DOHH2 (cell line): ENCODE data around the gene CTRL.

Experiments used
- EZH2phosphoT487 ChIP-seq: fragments of 200-600 bp; sonication (generic); IDR thresholded peaks from 2 replicates; pipeline ENCODE4 v1.6.1; 2017; ENCODE audit warnings: borderline replicate concordance, mild to moderate bottlenecking, antibody characterized with exemption, low read length, moderate library complexity, mixed read lengths
- TF ChIP-seq, protein P1 (sequence below): fragments of 200-600 bp; sonication (generic); IDR thresholded peaks from one replicate; pipeline ENCODE4 v1.5.1; 2014; ENCODE audit warnings: antibody characterized with exemption, mild to moderate bottlenecking, low read depth, low read length; ENCODE audit not compliant: poor library complexity, severe bottlenecking

- TF ChIP-seq, protein P1, sequence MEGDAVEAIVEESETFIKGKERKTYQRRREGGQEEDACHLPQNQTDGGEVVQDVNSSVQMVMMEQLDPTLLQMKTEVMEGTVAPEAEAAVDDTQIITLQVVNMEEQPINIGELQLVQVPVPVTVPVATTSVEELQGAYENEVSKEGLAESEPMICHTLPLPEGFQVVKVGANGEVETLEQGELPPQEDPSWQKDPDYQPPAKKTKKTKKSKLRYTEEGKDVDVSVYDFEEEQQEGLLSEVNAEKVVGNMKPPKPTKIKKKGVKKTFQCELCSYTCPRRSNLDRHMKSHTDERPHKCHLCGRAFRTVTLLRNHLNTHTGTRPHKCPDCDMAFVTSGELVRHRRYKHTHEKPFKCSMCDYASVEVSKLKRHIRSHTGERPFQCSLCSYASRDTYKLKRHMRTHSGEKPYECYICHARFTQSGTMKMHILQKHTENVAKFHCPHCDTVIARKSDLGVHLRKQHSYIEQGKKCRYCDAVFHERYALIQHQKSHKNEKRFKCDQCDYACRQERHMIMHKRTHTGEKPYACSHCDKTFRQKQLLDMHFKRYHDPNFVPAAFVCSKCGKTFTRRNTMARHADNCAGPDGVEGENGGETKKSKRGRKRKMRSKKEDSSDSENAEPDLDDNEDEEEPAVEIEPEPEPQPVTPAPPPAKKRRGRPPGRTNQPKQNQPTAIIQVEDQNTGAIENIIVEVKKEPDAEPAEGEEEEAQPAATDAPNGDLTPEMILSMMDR: no peak
- no peak for TF ChIP-seq EZH2phosphoT487
Observed at GRCh38 chr16:67935402-67936123, 3.9 kb upstream of the CTRL start.
